GM12865 (cell line): ENCODE data around the gene FBXL17.

ENCODE experiments used
- DNase-seq: peaks from one replicate; pipeline ENCODE4 v3.0.0; 2010; ENCODE audit warnings: low read depth
- H3K4me3 ChIP-seq: 2 replicates; pipeline ENCODE4 v1.5.1; 2011; ENCODE audit warnings: mild to moderate bottlenecking, low read depth, low read length, control low read depth
- CTCF ChIP-seq: IDR thresholded peaks from 2 replicates; pipeline ENCODE4 v1.5.1; 2011; ENCODE audit warnings: low read length, control low read depth, low read depth, inconsistent platforms; ENCODE audit not compliant: insufficient read depth; ENCODE audit errors: missing control alignments

The FBXL17 gene

GRCh38 chr5:107835096-107835495 lies 546.8 kb downstream of the FBXL17 start:
- H3K4me3 ChIP-seq, result no peak overlapping the region
- DNase-seq, result no peak
- no peak for TF ChIP-seq CTCF

- DNase-seq, result no peak
- no peak overlapping the region for H3K4me3 ChIP-seq
- no peak for TF ChIP-seq CTCF
Measured at GRCh38 chr5:107832746-107833145, 549.2 kb downstream of the FBXL17 start.

- no peak overlapping the region for H3K4me3 ChIP-seq
- no peak for TF ChIP-seq CTCF
- DNase-seq, result no peak
Measured at GRCh38 chr5:107831612-107832395, 550.1 kb downstream of the FBXL17 start.

- DNase-seq, result no peak
- TF ChIP-seq CTCF, result no peak
- H3K4me3 ChIP-seq, result no peak overlapping the region
Measured at GRCh38 chr5:107830750-107831149, 551.1 kb downstream of the FBXL17 start.

- DNase-seq, result no peak
- TF ChIP-seq CTCF, result no peak
- no peak overlapping the region for H3K4me3 ChIP-seq
Measured at GRCh38 chr5:107826311-107827000, 555.4 kb downstream of the FBXL17 start.

GRCh38 chr5:107824821-107825220 lies 557.1 kb downstream of the FBXL17 start:
- no peak for DNase-seq
- TF ChIP-seq CTCF, result no peak
- H3K4me3 ChIP-seq, result no peak overlapping the region

- H3K4me3 ChIP-seq, result no peak overlapping the region
- no peak for TF ChIP-seq CTCF
- no peak for DNase-seq
Measured at GRCh38 chr5:107821288-107821687, 560.6 kb downstream of the FBXL17 start.
